Transverse colon (tissue), 4 donors: ENCODE results near the gene MAP1A. TPM values are rescaled to one million over a fixed set of nuclear protein-coding genes. Genes with fewer than 3 reads are reported as not detected.
A peak's percentile ranks its signal among the peaks of the same experiment; 100 is the strongest.

Experiments
- DNase-seq: peaks from one replicate; pipeline ENCODE4 v3.0.0-alpha.2; 2019
- H3K27ac ChIP-seq, 4 donors: fragments of 200-600 bp; sonication (generic); 2 replicates each; pipeline ENCODE4 v1.5.1; 2016 to 2018; ENCODE audit warnings: inconsistent platforms in 4 of 4
- H3K27me3 ChIP-seq: fragments of 200-600 bp; sonication (generic); 2 replicates; pipeline ENCODE4 v1.5.1; 2017; ENCODE audit warnings: inconsistent platforms
- H3K36me3 ChIP-seq, 4 donors: fragments of 200-600 bp; sonication (generic); 2 replicates each; pipeline ENCODE4 v1.5.1; 2017 to 2019; ENCODE audit warnings: inconsistent platforms in 4 of 4
- H3K4me1 ChIP-seq, 4 donors: fragments of 200-600 bp; sonication (generic); 2 replicates each; pipeline ENCODE4 v1.5.1; 2017 to 2020; ENCODE audit warnings: inconsistent platforms in 4 of 4
- H3K4me3 ChIP-seq, 4 donors: fragments of 200-600 bp; sonication (generic); 1 replicate in 1 of 4; 2 replicates in 3 of 4; pipeline versions ENCODE4 v1.5.1 to v1.6.1; 2017 to 2019; ENCODE audit warnings: inconsistent platforms in 4 of 4
- H3K9me3 ChIP-seq, 2 donors: fragments of 200-600 bp; sonication (generic); 2 replicates each; pipeline ENCODE4 v1.5.1; 2017 to 2019; ENCODE audit warnings: inconsistent platforms in 2 of 2
- CTCF ChIP-seq, 5 experiments: fragments of 200-600 bp in 3 of 5; fragments of 450-650 bp in 2 of 5; sonication (generic) in 3 of 5; IDR thresholded peaks; 1 replicate in 2 of 5; 2 replicates in 3 of 5; pipeline ENCODE4 v1.5.1; 2016 to 2017; ENCODE audit warnings: antibody characterized with exemption in 5 of 5, inconsistent platforms in 3 of 5, mild to moderate bottlenecking in 2 of 5, moderate library complexity in 1 of 5
- EP300 ChIP-seq: sonication (generic); formaldehyde crosslinking; IDR thresholded peaks from one replicate; pipeline ENCODE4 v1.6.1; 2017; ENCODE audit warnings: antibody characterized with exemption, low read depth
- POLR2A ChIP-seq: fragments of 450-650 bp; IDR thresholded peaks from one replicate; pipeline ENCODE4 v1.6.1; 2016; ENCODE audit warnings: antibody characterized with exemption, mild to moderate bottlenecking, moderate library complexity
- POLR2AphosphoS5 ChIP-seq, 3 donors: sonication (generic); formaldehyde crosslinking; IDR thresholded peaks; one replicate each; pipeline ENCODE4 v1.6.1; 2016; ENCODE audit warnings: antibody characterized with exemption in 3 of 3
- WGBS, 2 donors: methylation state at CpG; one replicate each; pipeline ENCODE4 v1.1.5; 2018; ENCODE audit warnings: low coverage in 1 of 2; 5-methylcytosine and 5-hydroxymethylcytosine counted together
- in situ Hi-C, 4 donors: fragments of 200-750 bp; cut with MboI; loops; one replicate each; pipeline versions ENCODE4 v1.15.0 to v1.15.1; 2017; ENCODE audit warnings: low sequenced_read_pairs in 3 of 4, low pct_ligation_motif_present in 1 of 4, low pct_unique_long_range_greater_than_20kb in 1 of 4
- intact Hi-C: fragments of 100-400 bp; cut with DNase I; formaldehyde crosslinking; loops from one replicate; pipeline ENCODE4 v1.15.1; 2023; ENCODE audit warnings: low total_unique reads
- total RNA-seq, 4 donors: library from RNA; depleted of rRNA; stranded (reverse); fragments of >200 nt; gene quantifications; one replicate each; pipeline ENCODE4 v1.1.0, GENCODE V29; 2016

The MAP1A gene
- 10 to 100 TPM in 2 of 4 donors, 1 to 10 TPM in 2; 6.3 to 14.6 (median 9.8) TPM for total RNA-seq

- H3K27me3 ChIP-seq = peaks cover 8% of the 10 kb centered on the region
- no peaks in the 10 kb centered on the region for H3K9me3 ChIP-seq
- WGBS, 2 donors = 10% methylated on average over 9 of the region's 15 CpGs; no CpG with 5 or more reads in 1 of the 2 donors
- H3K27ac ChIP-seq = peak within 1 kb of the TSS; percentile 74 to 88 (median 81)
- peak in 1 of 3 donors; percentile 34 for TF ChIP-seq POLR2AphosphoS5 (IDR thresholded peaks at IDR 0.05)
- TF ChIP-seq CTCF (IDR thresholded peaks at IDR 0.05) = no peak
- no peak for TF ChIP-seq POLR2A
- intact Hi-C loops = no loop called here
- in situ Hi-C loops = no loop called here
- peaks cover 4 to 39% (median 13%) of the 10 kb centered on the region in 4 donors for H3K4me1 ChIP-seq
- H3K4me3 ChIP-seq = peak within 1 kb of the TSS; percentile 25 to 52 (median 34)
- peak; percentile 37 for DNase-seq
- peaks cover 0 to under 1% (median 0%) of the 10 kb centered on the region in 4 donors for H3K36me3 ChIP-seq
Measured at GRCh38 chr15:43517354-43518196, at the start of gene MAP1A. TSS of gene MAP1A (plus strand) at chr15:43517608. CDS start at chr15:43521474, 3,866 bp downstream.

- no peak for TF ChIP-seq EP300
- TF ChIP-seq POLR2A = no peak
- no peak for TF ChIP-seq CTCF (IDR thresholded peaks at IDR 0.05)
- no peak for TF ChIP-seq POLR2AphosphoS5 (IDR thresholded peaks at IDR 0.05)
- DNase-seq = no peak
- Histone ChIP-seq H3K9me3 (no peaks in the 10 kb centered on the region), H3K4me1 (no peaks in the 10 kb centered on the region), H3K27ac (no peak overlapping the region), H3K4me3 (no peak overlapping the region), H3K36me3 (peaks cover 0 to 33% (median 12%) of the 10 kb centered on the region in 4 donors), H3K27me3 (no peaks in the 10 kb centered on the region)
- intact Hi-C loops (no loop called here), in situ Hi-C loops (no loop called here)
- WGBS, 2 donors = 64 to 89% methylated on average over 3 of the region's 3 CpGs
Measured at GRCh38 chr15:43469867-43470266, 47.5 kb upstream of the MAP1A start.

GRCh38 chr15:43471975-43472374, 45.4 kb upstream of the MAP1A start:
- DNase-seq = no peak
- intact Hi-C loops (no loop called here), in situ Hi-C loops (no loop called here)
- peaks cover 0 to 53% (median 20%) of the 10 kb centered on the region in 4 donors for H3K36me3 ChIP-seq
- H3K9me3 ChIP-seq = no peaks in the 10 kb centered on the region
- H3K27me3 ChIP-seq = no peaks in the 10 kb centered on the region
- TF ChIP-seq POLR2A (no peak), POLR2AphosphoS5 (IDR thresholded peaks at IDR 0.05) (no peak), EP300 (no peak), CTCF (IDR thresholded peaks at IDR 0.05) (no peak)
- H3K27ac ChIP-seq = no peak overlapping the region
- no peaks in the 10 kb centered on the region for H3K4me1 ChIP-seq
- H3K4me3 ChIP-seq = no peak overlapping the region

GRCh38 chr15:43473885-43474284, 43.5 kb upstream of the MAP1A start:
- H3K4me3 ChIP-seq = no peak overlapping the region
- no peaks in the 10 kb centered on the region for H3K9me3 ChIP-seq
- TF ChIP-seq POLR2A (no peak), CTCF (IDR thresholded peaks at IDR 0.05) (no peak), EP300 (no peak), POLR2AphosphoS5 (IDR thresholded peaks at IDR 0.05) (no peak)
- no peaks in the 10 kb centered on the region for H3K27me3 ChIP-seq
- H3K4me1 ChIP-seq = no peaks in the 10 kb centered on the region
- 97% methylated on average over 23 of the region's 25 CpGs; no CpG with 5 or more reads in 1 of the 2 donors for WGBS, 2 donors
- in situ Hi-C loops = no loop called here
- intact Hi-C loops = no loop called here
- peaks cover 0 to 55% (median 25%) of the 10 kb centered on the region in 4 donors for H3K36me3 ChIP-seq
- H3K27ac ChIP-seq = no peak overlapping the region
- no peak for DNase-seq
